HG02870 (cell line): ENCODE measurements around the gene ANGPTL8.

Experiments
- ATAC-seq: cut with Tn5 transposase; IDR thresholded peaks from one replicate; pipeline ENCODE4 v1.9.1; 2021; ENCODE audit warnings: mild to moderate bottlenecking, moderate library complexity; ENCODE audit not compliant: unreplicated experiment

ANGPTL8 gene

DNA sequence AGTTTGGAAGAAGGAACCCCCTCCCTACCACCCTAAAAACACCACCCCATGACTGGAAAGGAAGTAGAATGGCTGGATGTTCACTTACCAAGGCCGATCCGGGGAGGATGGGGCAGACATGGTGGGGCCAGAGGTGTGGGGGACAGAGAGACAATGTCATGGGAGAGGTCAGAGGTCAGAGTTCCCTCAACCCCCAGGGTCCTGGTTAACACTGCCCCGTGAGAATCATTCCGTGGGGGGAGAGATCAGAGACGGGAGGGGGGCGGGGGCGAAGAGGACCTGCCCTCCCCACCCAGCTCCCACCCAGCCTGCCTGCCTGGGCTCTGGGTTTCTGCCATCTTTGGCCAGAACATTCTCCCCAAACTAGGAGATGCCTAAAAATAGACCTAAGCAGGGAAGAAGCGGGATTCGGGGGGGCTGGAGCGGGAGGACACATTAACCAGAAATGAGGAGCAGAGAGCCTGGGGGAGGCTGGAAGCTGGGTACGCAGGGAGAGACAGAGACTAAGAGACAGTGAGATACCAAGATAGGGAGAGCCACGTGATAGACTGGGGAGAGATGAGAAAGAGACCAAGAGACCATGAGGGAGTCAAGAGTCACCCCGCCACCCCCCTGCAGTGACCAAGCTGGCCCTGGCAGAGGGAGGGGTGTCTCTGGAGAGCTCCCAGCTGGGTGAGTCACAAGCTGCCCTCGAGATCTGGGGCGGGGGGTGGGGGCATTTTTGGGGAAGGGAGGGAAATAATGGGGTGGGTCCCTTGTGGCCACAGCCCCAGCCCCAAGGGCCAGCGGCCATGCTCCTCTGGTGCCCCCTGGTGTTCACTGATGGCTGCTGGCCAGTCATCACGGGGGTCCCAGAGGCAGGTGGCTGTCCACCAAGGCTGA lies 36.0 kb upstream of the ANGPTL8 start:
- no peak for ATAC-seq

DNA sequence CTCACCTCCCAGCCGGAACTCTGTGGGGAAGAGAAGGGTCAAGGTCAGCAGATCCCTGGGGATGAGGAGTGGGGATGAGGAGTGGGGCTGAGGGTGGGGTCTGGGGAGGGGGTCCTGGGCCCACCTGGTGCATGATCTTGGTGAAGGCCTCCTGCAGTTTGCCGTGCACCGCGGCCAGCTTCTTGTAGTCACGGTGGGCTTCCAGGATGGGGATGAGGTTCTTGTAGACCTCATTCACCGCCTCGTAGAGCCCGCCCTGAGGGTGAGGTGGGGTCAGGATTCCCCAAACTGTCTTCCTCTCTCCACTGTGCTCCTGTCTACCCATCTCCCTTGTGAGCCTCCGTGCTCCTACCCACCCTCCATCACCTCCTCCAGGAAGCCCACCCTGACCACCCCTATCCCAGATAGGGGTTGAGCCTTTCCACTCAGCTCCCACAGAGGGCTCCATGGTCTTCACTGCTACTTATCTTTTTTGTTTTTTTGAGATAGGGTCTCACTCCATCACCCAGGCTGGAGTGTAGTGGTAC lies 35.3 kb upstream of the ANGPTL8 start:
- ATAC-seq: no peak

GRCh38 chr19:11204943-11205349 lies 34.5 kb upstream of the ANGPTL8 start:
- ATAC-seq: no peak

DNA sequence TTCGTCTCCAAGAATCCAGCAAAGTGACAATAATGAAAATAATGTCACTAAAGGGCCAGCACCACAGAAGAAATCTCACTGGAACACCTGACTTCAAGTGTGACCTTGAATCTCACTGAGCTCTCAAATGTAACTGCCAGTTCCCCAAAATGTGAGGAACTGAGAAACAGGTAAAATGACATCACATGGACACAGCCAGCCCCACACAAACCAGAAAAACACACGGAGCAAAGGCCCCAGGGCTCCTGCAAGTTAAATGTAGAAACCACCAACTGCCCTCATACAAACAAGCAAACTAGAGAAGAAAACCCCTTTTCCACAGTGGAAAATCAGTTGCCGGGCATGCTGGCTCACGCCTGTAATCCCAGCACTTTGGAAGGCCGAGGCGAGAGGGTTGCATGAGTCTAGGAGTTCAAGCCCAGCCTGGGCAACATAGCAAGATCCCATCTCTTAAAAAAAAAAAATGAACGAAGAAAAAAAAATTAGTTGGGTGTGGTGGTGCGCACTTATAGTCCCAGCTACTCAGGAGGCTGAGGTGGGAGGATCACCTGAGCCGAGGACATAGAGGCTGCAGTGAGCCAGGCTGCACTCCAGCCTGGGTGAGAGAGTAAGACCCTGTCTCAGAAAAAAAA lies 33.4 kb upstream of the ANGPTL8 start:
- no peak for ATAC-seq

- ATAC-seq: no peak
These were observed 30.6 kb upstream of the ANGPTL8 start for GRCh38 chr19:11208561-11209471.

DNA sequence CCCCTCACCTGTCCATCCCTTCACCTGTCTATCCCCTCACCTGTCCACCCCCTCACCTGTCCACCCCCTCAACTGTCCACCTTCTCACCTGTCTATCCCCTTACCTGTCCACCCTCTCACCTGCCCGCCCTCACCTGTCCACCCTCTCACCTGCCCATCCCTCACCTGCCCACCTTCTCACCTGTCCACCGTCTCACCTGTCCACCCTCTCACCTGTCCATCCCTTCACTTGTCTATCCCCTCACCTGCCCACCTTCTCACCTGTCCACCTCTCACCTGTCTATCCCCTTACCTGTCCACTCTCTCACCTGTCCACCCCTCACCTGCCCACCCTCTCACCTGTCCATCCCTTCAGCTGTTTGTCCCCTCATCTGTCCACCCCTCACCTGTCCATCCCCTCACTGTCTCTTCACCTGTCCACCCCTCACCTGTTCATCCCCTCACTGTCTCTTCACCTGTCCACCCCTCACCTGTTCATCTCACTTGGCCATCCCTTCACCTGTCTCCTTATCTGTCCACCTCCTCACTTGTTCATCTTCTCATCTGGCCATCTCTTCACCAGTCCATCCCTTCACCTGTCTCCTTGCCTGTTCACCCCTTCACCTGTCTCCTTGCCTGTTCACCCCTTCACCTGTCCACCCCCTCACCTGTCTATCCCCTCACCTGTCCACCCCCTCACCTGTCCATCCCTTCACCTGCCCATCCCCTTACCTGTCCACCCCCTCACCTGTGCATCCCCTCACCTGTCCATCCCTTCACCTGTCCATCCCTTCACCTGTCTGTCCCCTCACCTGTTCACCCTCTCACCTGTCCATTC lies 29.4 kb upstream of the ANGPTL8 start:
- ATAC-seq: no peak

GRCh38 chr19:11210656-11210928 lies 28.8 kb upstream of the ANGPTL8 start:
- ATAC-seq: no peak

GRCh38 chr19:11214387-11214786 lies 25.0 kb upstream of the ANGPTL8 start:
- no peak for ATAC-seq

GRCh38 chr19:11221082-11221598 lies 18.3 kb upstream of the ANGPTL8 start:
- ATAC-seq: no peak

- ATAC-seq: no peak
These were observed 16.2 kb upstream of the ANGPTL8 start for GRCh38 chr19:11223200-11223599.

DNA sequence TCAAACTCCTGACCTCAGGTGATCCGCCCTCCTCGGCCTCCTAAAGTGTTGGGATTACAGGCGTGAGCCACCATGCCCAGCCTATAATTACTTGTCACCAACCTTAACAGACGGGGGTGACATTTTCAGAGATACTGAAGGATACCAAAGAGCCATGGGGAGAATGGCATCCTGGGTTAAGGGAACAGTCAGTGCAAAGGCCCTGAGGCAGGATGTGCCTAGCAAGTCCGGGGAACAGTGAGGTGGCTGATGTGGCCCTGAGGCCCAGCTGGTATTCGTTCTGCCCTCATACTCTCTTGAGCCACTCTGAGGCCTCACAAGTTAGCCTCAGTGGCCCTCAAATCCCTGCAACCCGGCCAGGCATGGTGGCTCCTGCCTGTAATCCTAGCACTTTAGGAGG lies 15.0 kb upstream of the ANGPTL8 start:
- ATAC-seq: no peak

DNA sequence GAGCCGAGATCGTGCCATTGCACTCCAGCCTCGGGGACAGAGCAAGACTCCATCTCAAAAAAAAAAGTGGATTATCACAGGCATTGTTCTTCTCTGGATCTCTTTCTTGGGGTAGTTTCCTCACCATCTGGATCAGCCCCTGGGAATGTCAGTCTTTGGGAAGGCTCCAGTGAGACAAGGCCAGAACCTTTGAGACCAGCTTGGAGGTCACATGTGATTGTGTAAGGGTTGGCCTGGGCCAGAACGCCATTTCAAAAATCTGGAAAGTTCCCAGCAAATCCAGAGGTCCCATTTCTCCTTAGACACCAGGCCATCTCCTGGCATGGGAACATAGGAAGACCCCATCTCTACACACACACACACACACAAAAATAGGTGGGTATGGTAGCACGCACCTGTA lies 14.2 kb upstream of the ANGPTL8 start:
- no peak for ATAC-seq

DNA sequence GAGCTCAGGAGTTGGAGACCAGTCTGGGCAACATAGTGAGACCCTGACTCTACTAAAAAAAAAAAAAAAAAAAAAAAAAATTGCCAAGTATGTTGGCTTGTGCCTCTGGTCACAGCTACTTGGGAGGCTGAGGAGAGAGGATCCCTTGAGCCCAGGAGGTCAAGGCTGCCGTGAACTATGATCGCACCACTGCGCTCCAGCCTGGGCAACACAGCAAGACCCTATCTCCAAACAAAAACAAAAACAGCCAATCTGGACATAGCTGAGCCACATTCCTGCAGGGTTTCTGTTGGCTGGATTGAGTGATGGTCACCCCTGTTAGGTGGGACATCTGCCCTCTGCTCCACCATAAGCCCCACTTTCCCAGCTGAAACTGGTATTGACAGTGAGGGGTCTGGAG lies 13.6 kb upstream of the ANGPTL8 start:
- no peak for ATAC-seq

- ATAC-seq: no peak
These were observed 12.7 kb upstream of the ANGPTL8 start for GRCh38 chr19:11226716-11227166.

DNA sequence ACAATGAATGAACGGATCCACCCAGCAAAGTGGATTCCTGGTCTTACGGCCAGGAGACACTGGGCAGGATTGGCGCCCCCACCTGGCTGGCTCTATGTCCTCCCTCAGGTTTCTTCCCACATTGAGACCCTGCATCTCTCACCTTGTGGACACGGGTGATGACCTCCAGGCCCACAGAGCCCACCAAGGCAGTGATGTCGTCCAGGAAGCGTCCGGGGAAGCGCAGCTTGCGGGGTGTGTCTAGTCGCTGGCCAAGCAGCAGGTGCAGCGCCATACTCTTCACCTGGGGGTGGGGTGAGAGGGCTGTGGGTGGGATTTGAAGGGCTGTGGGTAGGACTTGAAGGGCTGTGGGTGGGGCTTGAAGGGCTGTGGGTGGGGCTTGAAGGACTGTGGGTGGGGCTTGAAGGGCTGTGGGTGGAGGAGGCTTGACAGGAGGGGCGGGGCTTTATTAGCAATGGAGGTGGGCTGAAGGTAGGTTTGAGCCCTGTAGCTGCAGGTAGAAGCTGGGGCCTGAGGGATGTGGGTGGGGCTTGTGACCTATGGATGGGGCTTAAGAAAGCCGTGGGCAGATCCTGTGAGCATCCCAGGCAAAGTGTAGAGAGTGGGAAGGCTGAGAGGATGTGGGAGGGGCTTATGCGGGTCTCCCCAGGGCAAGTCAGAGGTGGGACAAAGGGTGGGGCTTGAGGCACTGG lies 12.1 kb upstream of the ANGPTL8 start:
- no peak for ATAC-seq

DNA sequence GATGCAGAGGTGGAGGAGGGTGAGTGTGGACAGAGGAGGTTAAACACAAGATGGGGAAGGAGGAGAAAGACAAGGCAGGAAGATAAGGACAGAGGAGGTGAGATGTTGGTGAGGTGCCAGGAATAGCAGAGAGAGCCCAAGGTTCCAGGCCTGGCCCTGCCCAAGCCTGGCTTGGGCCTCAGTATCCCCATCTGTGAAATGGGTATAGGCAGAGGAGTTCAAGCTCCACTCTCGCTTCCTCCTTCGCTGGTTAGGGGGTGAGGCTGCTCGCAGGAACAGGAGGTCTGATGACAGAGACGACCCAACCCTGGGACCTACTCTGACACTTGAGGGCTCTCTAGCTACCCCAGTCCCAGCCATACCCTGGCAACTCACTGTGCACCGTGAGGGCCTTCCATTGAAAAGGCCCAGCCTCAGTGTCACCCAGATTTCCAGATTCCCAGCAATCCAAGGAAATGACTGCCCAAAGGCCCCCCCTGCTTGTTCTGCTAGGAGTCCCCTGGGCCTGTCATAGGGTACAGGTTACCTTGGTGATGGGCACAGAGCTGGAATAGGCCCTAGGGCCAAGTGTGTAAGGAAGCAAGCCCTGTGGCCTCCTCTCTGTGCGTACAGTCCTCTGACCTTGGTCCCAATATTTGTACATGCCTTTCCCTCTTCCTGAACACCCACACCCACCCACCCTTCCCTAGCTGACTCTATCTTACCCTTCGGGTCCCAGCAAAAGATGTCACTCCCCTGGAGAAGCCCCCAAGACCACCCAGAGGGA lies 8.6 kb upstream of the ANGPTL8 start:
- no peak for ATAC-seq

DNA sequence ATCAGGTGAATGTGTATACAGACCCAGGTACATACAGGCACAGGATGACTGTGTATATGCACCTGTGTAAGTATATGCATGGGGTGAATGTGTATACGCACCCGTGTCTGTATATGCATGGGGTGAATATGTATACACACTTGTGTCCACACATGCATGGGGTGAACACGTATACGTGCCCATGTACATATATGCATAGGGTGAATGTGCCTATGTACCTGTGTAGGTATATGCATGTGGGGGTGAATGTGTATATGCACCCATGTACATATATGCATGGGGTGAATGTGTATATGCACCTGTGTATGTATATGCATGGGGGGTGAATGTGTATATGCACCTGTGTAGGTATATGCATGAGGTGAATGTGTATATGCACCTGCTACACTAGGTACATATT lies 6.9 kb upstream of the ANGPTL8 start:
- ATAC-seq: no peak

GRCh38 chr19:11233073-11233472 lies 6.3 kb upstream of the ANGPTL8 start:
- no peak for ATAC-seq

GRCh38 chr19:11234486-11235075 lies 4.8 kb upstream of the ANGPTL8 start:
- ATAC-seq: no peak
